GM12878 (cell line): ENCODE measurements around the gene PIEZO2.

ENCODE experiments used
- BCL11A ChIP-seq: IDR thresholded peaks from 2 replicates; pipeline ENCODE4 v1.6.1; 2011; ENCODE audit warnings: low read depth, low read length
- BCLAF1 ChIP-seq: fragments of 450-650 bp; IDR thresholded peaks from 2 replicates; pipeline ENCODE4 v1.6.1; 2017; ENCODE audit warnings: antibody characterized with exemption, mild to moderate bottlenecking, moderate library complexity
- POLR2AphosphoS5 ChIP-seq: IDR thresholded peaks from 2 replicates; pipeline ENCODE4 v1.6.1; 2011; ENCODE audit warnings: mild to moderate bottlenecking, low read length, inconsistent platforms

DNA sequence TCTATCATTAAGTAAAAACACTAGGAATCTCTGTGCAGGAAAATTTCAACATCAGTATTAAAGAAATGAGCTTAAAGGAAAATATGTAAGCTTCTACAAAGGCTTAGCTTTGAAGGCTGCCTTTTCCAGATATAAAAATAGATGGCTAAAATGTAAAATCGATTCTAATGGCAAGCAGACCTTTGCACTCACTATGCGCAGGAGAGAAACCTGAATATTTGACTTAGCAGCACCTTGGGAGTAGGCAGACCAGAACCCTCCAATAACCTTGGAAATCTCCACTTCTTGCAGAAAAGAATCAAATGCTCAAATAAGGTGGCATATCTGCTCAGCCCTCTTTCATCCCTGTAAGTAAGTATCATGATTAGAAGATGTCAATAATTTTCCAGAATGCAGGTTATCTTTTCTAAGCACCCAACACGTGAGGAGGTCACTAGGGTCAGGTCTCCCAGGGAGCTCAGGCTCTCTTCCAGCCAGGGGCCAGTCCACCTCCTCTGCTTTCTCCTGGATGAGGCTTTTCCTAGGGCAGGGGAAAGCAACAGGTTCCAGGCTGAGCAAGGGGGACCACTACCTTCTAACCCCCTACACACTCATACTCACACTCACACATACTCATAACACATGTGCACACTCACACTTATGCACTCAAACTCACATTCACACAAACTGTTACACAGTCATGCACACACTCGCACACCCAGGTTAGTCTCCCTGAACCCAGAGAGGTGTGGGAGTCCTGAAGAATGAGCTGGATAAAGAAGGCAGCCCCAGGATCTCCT is 3.8 kb downstream of the PIEZO2 start:
- TF ChIP-seq BCLAF1, result no peak
- TF ChIP-seq BCL11A, result no peak
- peak; percentile 57; the same call in 1 of the 2 replicates for TF ChIP-seq POLR2AphosphoS5
